SU-DHL-6 (cell line): Measurements from ENCODE around the gene GPX2.

Experiments used
- CTCF ChIP-seq: fragments of 200-600 bp; sonication (generic); IDR thresholded peaks from one replicate; pipeline ENCODE4 v1.5.1; 2017; ENCODE audit warnings: antibody characterized with exemption, mild to moderate bottlenecking, low read length, moderate library complexity; ENCODE audit not compliant: insufficient read depth, poor library complexity, severe bottlenecking
- EZH2phosphoT487 ChIP-seq: fragments of 200-600 bp; sonication (generic), shearing (Covaris generic); conservative IDR thresholded peaks from 2 replicates; pipeline ENCODE4 v1.6.1; 2018; ENCODE audit warnings: mild to moderate bottlenecking, antibody characterized with exemption, low read length, moderate library complexity, mixed read lengths

- TF ChIP-seq CTCF (no peak), EZH2phosphoT487 (no peak)
Measured at GRCh38 chr14:64926398-64926995, 16.0 kb downstream of the GPX2 start.
